ENCODE data around the gene AP1AR.

DNA sequence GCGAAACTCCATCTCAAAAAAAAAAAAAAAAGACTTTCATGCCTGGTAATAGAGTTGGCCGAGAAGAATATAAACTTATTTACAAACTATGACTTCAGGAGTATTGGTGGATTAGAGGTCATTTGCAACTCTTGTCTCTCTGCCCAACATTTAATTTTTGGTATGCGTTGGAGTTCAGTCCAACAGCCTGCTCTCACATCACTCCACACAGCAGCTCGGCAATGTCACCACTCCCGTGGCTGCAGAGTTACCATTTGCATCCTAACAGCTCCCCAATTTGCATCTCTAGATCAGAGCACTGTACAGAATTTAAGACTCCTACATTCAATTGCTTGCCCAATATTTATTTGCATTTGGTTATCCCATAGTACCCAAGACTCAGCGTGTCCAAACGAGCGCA, 40.9 kb upstream of the AP1AR start:
- TF ChIP-seq, protein P1, sequence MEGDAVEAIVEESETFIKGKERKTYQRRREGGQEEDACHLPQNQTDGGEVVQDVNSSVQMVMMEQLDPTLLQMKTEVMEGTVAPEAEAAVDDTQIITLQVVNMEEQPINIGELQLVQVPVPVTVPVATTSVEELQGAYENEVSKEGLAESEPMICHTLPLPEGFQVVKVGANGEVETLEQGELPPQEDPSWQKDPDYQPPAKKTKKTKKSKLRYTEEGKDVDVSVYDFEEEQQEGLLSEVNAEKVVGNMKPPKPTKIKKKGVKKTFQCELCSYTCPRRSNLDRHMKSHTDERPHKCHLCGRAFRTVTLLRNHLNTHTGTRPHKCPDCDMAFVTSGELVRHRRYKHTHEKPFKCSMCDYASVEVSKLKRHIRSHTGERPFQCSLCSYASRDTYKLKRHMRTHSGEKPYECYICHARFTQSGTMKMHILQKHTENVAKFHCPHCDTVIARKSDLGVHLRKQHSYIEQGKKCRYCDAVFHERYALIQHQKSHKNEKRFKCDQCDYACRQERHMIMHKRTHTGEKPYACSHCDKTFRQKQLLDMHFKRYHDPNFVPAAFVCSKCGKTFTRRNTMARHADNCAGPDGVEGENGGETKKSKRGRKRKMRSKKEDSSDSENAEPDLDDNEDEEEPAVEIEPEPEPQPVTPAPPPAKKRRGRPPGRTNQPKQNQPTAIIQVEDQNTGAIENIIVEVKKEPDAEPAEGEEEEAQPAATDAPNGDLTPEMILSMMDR (IDR thresholded peaks at IDR 0.05; ENCODE audit: insufficient read depth, low read depth, low read length): no peak
- TF ChIP-seq EZH2 (IDR thresholded peaks at IDR 0.05; ENCODE audit: insufficient read depth, low read length): no peak
